Heart right ventricle (tissue), 16 donors: ENCODE measurements around the gene FANCD2. TPM values are rescaled to one million over a fixed set of nuclear protein-coding genes. Genes with fewer than 3 reads are reported as not detected.
"Not testable (repeated sequence)": the region's sequence is repeated elsewhere in the genome, so short reads cannot be mapped to it uniquely, and the experiment has no call there.

Experiments
- ATAC-seq, 8 donors: fragments of 200-7000 bp; cut with Tn5 transposase; one replicate each; pipeline ENCODE4 v1.9.1; 2020; ENCODE audit warnings: mild to moderate bottlenecking in 8 of 8, moderate library complexity in 8 of 8, moderate number of reproducible peaks in 1 of 8
- DNase-seq, 2 donors: peaks; one replicate each; pipeline ENCODE4 v3.0.0-alpha.2; 2020
- H3K27ac ChIP-seq, 10 donors: fragments of 200-600 bp; sonication (generic) in 2 of 10; one replicate each; pipeline versions ENCODE4 v1.5.0 to v1.8.0; 2020 to 2022; ENCODE audit warnings: mild to moderate bottlenecking in 3 of 10
- H3K27me3 ChIP-seq, 7 donors: fragments of 200-600 bp; one replicate each; pipeline ENCODE4 v1.8.0; 2021 to 2022; ENCODE audit warnings: mild to moderate bottlenecking in 2 of 7
- H3K36me3 ChIP-seq, 9 donors: fragments of 200-600 bp; sonication (generic) in 1 of 9; one replicate each; pipeline versions ENCODE4 v1.5.0 to v1.8.0; 2020 to 2022; ENCODE audit warnings: mild to moderate bottlenecking in 2 of 9
- H3K4me1 ChIP-seq, 9 donors: fragments of 200-600 bp; sonication (generic) in 1 of 9; one replicate each; pipeline versions ENCODE4 v1.5.0 to v1.8.0; 2020 to 2022; ENCODE audit warnings: mild to moderate bottlenecking in 4 of 9
- H3K4me3 ChIP-seq, 10 donors: fragments of 200-600 bp; sonication (generic) in 2 of 10; one replicate each; pipeline versions ENCODE4 v1.5.0 to v1.8.0; 2020 to 2022; ENCODE audit warnings: mild to moderate bottlenecking in 7 of 10, moderate library complexity in 2 of 10
- H3K9me3 ChIP-seq, 11 donors: fragments of 200-600 bp in 10 of 11; sonication (generic) in 2 of 11; one replicate each; pipeline versions ENCODE4 v1.5.0 to v1.8.0; 2013 to 2022; ENCODE audit warnings: mild to moderate bottlenecking in 2 of 11, control low read depth in 1 of 11, moderate library complexity in 1 of 11
- WGBS, 2 donors: extraction: QIAGEN DNeasy Blood & Tissue Kit; methylation state at CpG; one replicate each; pipeline ENCODE4 v1.1.7; 2013; ENCODE audit warnings: inconsistent platforms in 1 of 2; 5-methylcytosine and 5-hydroxymethylcytosine counted together
- intact Hi-C, 10 donors: fragments of 100-400 bp; cut with DNase I; formaldehyde crosslinking; loops; one replicate each; pipeline versions ENCODE4 v1.11.1 to v1.14.2; 2022
- polyA plus RNA-seq, 2 donors: library from polyadenylated mRNA; stranded (reverse); fragments of 200-250 nt; gene quantifications; one replicate each; pipeline ENCODE4 v1.2.3, GENCODE V29; 2013
- total RNA-seq, 10 donors: library from RNA; stranded (reverse); fragmentation: NEBNext Ultra II Directional in 3 of 10; extraction: Animal tissue kit (Norgen Biotek cat#: 25700) in 3 of 10; gene quantifications; one replicate each; pipeline versions ENCODE4 v1.2.1 to v1.2.4, GENCODE V29; 2021 to 2023
- TF ChIP-seq, protein P1 (sequence below), 9 donors: fragments of 200-600 bp; sonication (generic) in 2 of 9; IDR thresholded peaks; one replicate each; pipeline versions ENCODE4 v1.5.0 to v1.8.0; 2021 to 2022; ENCODE audit warnings: antibody characterized with exemption in 9 of 9, mild to moderate bottlenecking in 5 of 9, moderate library complexity in 1 of 9
- donor health status: Arrhythmogenic right ventricular cardiomyopathy.
- donor health status: ischemic (EF 13 %, LVEDD 7.1; RV severe dilation, severe dysfunction).
- donor health status: healthy with polysubstance abuse.
- donor health status: DM: no; HTN: yes; CAD: no.
- donor health status: DM: no; HTN: no; CAD: no.
- donor health status: ischemic (EF 25% LVEDD 6.9; RV normal size, moderate dysfunction).
- donor health status: ischemic (EF 25% LVEDD 5.7; RV mildly dilated, moderate dysfunction).
- donor health status: healthy.
- donor health status: DM: yes; HTN: yes; CAD: no.
- donor health status: Ischemic cardiomyopathy.
- donor health status: ischemic (EF 35%, LVEDD 5.7; RV mildly dilated, moderate dysfunction).
- donor health status: nonischemic (EF 11% LVEDD 7.7; RV severe dilation, severe dysfunction).
- donor health status: DM: yes; HTN: yes; CAD: no.
- donor health status: PGD.
- donor health status: ischemic (EF 29% LVEDD 5.4; RV normal size, mild dysfunction).
- donor health status: nonischemic (EF 23%, LVEDD 6.1; RV moderate dilation, normal function).

The FANCD2 gene
- total and polyA plus RNA-seq, 12 donors, result 0.35 to 3.2 (median 1.1) TPM

- H3K36me3 ChIP-seq, result peaks cover 0 to 55% (median 0%) of the 10 kb centered on the region in 9 donors
- H3K27me3 ChIP-seq, result no peaks in the 10 kb centered on the region
- H3K4me1 ChIP-seq, result no peaks in the 10 kb centered on the region
- H3K4me3 ChIP-seq, result no peak overlapping the region
- no peaks in the 10 kb centered on the region for H3K9me3 ChIP-seq
- intact Hi-C loops, result no loop called here
- DNase-seq (no peak), ATAC-seq (no peak)
- WGBS, 2 donors, result 98% methylated on average over 6 of the region's 6 CpGs
- no peak overlapping the region for H3K27ac ChIP-seq
- TF ChIP-seq, protein P1, sequence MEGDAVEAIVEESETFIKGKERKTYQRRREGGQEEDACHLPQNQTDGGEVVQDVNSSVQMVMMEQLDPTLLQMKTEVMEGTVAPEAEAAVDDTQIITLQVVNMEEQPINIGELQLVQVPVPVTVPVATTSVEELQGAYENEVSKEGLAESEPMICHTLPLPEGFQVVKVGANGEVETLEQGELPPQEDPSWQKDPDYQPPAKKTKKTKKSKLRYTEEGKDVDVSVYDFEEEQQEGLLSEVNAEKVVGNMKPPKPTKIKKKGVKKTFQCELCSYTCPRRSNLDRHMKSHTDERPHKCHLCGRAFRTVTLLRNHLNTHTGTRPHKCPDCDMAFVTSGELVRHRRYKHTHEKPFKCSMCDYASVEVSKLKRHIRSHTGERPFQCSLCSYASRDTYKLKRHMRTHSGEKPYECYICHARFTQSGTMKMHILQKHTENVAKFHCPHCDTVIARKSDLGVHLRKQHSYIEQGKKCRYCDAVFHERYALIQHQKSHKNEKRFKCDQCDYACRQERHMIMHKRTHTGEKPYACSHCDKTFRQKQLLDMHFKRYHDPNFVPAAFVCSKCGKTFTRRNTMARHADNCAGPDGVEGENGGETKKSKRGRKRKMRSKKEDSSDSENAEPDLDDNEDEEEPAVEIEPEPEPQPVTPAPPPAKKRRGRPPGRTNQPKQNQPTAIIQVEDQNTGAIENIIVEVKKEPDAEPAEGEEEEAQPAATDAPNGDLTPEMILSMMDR (IDR thresholded peaks at IDR 0.05), result no peak
These were observed 63.9 kb downstream of the FANCD2 start for GRCh38 chr3:10090179-10090578.

DNA sequence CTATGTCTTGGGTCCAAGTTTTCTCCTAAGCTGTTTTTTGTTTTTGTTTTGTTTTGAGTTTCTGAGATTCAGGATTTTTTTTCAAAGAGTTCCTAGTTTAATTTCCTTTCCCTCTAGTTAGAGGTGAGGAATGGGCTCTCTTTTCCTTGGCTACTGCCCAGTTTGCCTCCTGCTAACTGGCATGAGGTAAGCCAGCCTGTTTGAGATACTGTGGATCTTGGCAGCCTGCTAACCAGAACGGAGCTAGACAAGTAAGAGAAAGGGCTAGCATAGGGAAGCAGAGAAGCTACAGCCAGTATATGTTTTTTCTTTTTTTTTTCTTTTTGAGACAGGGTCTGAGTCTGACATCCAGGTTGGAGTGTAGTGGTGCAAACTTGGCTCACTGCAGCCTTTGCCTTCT, 64.5 kb downstream of the FANCD2 start:
- H3K36me3 ChIP-seq, result peaks cover 0 to 55% (median 0%) of the 10 kb centered on the region in 9 donors
- H3K4me1 ChIP-seq, H3K9me3 ChIP-seq, ATAC-seq, intact Hi-C loops, DNase-seq, H3K27me3 ChIP-seq, H3K27ac ChIP-seq, H3K4me3 ChIP-seq: not testable (repeated sequence)
- WGBS, 2 donors, result 60 to 100% methylated on average over 1 of the region's 1 CpG

DNA sequence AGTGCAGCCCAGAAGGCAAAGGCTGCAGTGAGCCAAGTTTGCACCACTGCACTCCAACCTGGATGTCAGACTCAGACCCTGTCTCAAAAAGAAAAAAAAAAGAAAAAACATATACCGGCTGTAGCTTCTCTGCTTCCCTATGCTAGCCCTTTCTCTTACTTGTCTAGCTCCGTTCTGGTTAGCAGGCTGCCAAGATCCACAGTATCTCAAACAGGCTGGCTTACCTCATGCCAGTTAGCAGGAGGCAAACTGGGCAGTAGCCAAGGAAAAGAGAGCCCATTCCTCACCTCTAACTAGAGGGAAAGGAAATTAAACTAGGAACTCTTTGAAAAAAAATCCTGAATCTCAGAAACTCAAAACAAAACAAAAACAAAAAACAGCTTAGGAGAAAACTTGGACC, 65.2 kb downstream of the FANCD2 start:
- DNase-seq, H3K4me1 ChIP-seq, H3K9me3 ChIP-seq, intact Hi-C loops, H3K4me3 ChIP-seq, ATAC-seq, H3K27ac ChIP-seq, H3K27me3 ChIP-seq: not testable (repeated sequence)
- WGBS, 2 donors, result 75 to 86% methylated on average over 2 of the region's 2 CpGs
- peaks cover 0 to 49% (median 0%) of the 10 kb centered on the region in 9 donors for H3K36me3 ChIP-seq

DNA sequence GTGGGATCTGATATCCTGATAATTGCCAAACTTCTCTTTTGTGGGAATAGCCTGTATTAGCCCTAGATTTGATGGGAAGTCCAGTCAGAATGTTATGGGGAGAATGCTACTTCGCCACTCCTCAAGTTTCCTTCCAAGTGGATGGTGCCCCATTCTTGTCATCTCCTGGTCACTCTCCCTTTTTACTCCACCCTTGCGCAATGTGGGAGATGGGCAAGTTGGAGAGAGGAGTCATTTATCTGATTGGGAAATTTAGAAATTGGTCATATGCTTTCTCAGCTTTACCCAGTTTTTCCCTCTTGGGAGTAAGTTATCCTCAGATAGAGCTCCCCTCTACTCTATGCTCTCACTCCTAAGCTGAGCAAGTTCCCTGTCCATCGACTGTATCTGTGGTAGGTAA, 67.4 kb downstream of the FANCD2 start:
- Histone ChIP-seq H3K27ac (no peak overlapping the region), H3K4me3 (no peak overlapping the region), H3K27me3 (no peaks in the 10 kb centered on the region), H3K36me3 (peaks cover 0 to 40% (median 0%) of the 10 kb centered on the region in 9 donors), H3K9me3 (no peaks in the 10 kb centered on the region), H3K4me1 (no peaks in the 10 kb centered on the region)
- TF ChIP-seq, protein P1 (IDR thresholded peaks at IDR 0.05), result no peak
- DNase-seq (no peak), ATAC-seq (no peak)
- intact Hi-C loops, result no loop called here
- 97 to 100% methylated on average over 3 of the region's 3 CpGs for WGBS, 2 donors

GRCh38 chr3:10099041-10099440, 72.8 kb downstream of the FANCD2 start:
- Histone ChIP-seq H3K4me3 (no peak overlapping the region), H3K36me3 (peaks cover 0 to 17% (median 0%) of the 10 kb centered on the region in 9 donors), H3K27ac (no peak overlapping the region), H3K27me3 (no peaks in the 10 kb centered on the region), H3K9me3 (no peaks in the 10 kb centered on the region), H3K4me1 (no peaks in the 10 kb centered on the region)
- WGBS, 2 donors, result 97% methylated on average over 5 of the region's 5 CpGs
- intact Hi-C loops, result no loop called here
- ATAC-seq, result no peak
- no peak for DNase-seq
- TF ChIP-seq, protein P1 (IDR thresholded peaks at IDR 0.05), result no peak
